GM12874 (cell line): ENCODE results near the gene AQP4.

ENCODE experiments used
- TF ChIP-seq, protein P1 (sequence below): IDR thresholded peaks from 2 replicates; pipeline ENCODE4 v1.5.1; 2011; ENCODE audit warnings: low read depth, mild to moderate bottlenecking, control low read depth, low read length, moderate library complexity; ENCODE audit not compliant: insufficient read depth

Gene AQP4

GRCh38 chr18:26839609-26840008 lies 25.9 kb downstream of the AQP4 start:
- TF ChIP-seq, protein P1, sequence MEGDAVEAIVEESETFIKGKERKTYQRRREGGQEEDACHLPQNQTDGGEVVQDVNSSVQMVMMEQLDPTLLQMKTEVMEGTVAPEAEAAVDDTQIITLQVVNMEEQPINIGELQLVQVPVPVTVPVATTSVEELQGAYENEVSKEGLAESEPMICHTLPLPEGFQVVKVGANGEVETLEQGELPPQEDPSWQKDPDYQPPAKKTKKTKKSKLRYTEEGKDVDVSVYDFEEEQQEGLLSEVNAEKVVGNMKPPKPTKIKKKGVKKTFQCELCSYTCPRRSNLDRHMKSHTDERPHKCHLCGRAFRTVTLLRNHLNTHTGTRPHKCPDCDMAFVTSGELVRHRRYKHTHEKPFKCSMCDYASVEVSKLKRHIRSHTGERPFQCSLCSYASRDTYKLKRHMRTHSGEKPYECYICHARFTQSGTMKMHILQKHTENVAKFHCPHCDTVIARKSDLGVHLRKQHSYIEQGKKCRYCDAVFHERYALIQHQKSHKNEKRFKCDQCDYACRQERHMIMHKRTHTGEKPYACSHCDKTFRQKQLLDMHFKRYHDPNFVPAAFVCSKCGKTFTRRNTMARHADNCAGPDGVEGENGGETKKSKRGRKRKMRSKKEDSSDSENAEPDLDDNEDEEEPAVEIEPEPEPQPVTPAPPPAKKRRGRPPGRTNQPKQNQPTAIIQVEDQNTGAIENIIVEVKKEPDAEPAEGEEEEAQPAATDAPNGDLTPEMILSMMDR: no peak

DNA sequence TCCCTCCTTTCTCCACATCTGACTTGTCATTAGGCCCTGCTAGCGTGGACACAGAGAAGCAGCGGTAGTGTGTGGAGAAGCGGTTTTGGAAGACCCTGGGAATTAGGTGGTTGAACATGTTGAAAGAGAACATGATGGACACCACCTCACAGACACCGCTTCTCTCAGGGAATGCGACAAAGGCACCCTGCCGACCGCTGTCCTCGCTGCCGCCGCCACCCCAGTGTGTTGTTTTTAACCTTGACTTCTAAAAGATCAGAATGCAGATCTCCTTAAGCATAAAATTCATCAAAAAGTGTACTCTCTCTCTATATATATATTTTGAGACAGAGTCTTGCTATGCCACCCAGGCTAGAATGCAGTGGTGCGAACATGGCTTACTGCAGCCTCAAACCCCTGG lies 33.2 kb downstream of the AQP4 start:
- TF ChIP-seq, protein P1: no peak

GRCh38 chr18:26827581-26827980 lies 37.9 kb downstream of the AQP4 start:
- TF ChIP-seq, protein P1: no peak

DNA sequence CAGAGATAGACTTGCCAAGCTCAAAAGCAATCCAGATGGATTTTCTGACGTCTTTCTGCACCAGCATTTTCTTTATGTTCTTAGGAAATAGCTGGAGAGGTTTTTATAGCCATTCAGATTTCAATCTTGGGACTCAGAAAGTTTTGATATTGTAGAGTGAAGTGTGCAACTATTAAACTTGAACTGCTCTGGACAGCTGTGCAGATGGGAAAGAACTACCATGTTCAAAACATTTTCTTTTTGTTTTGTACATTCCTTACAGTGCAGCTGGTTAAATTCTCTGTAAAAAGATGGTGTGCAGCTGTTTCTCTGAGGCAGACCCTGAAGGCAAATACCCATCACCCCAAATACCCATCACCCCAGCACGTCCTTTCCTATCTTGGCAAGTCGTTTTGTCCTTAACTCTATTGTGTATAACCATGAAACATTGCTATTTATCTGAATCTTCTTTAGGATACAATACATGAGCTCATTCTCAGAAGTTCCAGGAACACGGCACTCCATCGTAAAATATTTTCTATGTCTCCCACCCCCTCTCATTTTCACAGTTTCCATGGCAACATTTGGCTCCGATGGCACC lies 38.8 kb downstream of the AQP4 start:
- TF ChIP-seq, protein P1: no peak

- TF ChIP-seq, protein P1: no peak
Observed at GRCh38 chr18:26821181-26821580, 44.3 kb downstream of the AQP4 start.

GRCh38 chr18:26819046-26819445 lies 46.5 kb downstream of the AQP4 start:
- TF ChIP-seq, protein P1: no peak

- TF ChIP-seq, protein P1: no peak
Observed at GRCh38 chr18:26818461-26818860, 47.0 kb downstream of the AQP4 start.
